ENCODE data around the gene EPHA10.
"Not testable (repeated sequence)": the region's sequence is repeated elsewhere in the genome, so short reads cannot be mapped to it uniquely, and the experiment has no call there.

Gene EPHA10

GRCh38 chr1:37764888-37765441 lies at the start of gene EPHA10:
EPHA10 (minus strand) TSS chr1:37765120; CDS start chr1:37765066, 54 bp downstream.
- DNase-seq, result peak; percentile 86

- DNase-seq, result no peak
These were observed 49.3 kb upstream of the EPHA10 start for GRCh38 chr1:37814252-37814651.

DNA sequence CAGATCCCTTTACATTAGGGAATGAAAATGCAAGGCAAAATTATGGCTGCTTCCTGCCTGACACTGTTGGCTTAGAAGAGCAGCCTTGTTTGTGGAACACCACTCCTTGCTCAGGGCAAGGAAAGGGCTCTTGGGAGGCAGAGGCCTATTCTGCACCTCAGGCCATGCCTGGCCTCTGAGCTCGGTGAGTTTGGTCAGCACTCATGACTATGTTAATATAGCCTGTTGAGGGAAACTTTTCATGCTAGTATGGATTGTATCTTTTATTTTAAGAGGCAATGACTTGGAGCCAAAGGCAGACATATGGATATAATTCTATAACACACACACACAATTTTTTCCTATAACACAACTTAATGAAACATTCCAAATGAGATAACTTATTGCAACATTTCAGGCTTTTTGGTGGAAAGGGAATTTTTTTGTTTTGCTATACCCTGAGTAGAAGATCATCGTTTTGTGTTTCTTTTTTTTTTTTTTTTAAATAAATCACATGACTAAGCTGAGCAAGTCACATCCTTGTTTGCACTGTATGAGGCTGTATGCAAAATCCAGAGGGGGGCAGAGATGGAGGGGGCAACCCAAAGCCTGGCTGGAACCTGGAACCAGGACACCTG lies 48.7 kb upstream of the EPHA10 start:
- DNase-seq, result no peak

DNA sequence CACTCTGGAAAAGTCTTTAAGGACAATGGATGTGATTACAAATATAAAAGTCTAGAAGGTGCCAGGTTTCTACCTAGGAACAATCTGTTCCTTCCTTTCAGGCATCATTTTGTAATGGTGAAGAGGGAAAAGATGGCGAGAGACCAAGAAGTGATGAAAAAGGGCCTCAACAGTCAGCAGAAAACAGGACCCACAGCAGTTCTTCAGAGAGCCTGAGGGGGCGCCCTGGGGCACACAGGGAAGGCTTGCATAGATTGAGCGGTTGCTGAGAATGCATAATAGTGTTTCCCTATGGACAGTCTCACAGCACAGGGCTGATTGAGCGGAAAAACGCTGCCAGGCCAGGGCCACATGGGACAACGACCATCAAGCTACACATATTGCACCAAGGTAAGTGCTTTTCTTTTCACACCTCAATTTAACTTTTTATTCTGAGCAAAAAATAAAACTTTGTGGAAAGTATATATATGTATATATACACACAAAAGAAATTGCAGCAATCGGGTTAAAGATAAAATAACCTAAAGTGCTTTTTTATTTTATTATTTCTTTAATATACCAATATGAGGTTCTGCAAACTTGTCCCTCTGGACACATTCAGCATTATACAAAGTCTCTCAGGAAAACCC lies 46.2 kb upstream of the EPHA10 start:
- peak; percentile 74 for DNase-seq

GRCh38 chr1:37809942-37810341 lies 45.0 kb upstream of the EPHA10 start:
- DNase-seq, result no peak

DNA sequence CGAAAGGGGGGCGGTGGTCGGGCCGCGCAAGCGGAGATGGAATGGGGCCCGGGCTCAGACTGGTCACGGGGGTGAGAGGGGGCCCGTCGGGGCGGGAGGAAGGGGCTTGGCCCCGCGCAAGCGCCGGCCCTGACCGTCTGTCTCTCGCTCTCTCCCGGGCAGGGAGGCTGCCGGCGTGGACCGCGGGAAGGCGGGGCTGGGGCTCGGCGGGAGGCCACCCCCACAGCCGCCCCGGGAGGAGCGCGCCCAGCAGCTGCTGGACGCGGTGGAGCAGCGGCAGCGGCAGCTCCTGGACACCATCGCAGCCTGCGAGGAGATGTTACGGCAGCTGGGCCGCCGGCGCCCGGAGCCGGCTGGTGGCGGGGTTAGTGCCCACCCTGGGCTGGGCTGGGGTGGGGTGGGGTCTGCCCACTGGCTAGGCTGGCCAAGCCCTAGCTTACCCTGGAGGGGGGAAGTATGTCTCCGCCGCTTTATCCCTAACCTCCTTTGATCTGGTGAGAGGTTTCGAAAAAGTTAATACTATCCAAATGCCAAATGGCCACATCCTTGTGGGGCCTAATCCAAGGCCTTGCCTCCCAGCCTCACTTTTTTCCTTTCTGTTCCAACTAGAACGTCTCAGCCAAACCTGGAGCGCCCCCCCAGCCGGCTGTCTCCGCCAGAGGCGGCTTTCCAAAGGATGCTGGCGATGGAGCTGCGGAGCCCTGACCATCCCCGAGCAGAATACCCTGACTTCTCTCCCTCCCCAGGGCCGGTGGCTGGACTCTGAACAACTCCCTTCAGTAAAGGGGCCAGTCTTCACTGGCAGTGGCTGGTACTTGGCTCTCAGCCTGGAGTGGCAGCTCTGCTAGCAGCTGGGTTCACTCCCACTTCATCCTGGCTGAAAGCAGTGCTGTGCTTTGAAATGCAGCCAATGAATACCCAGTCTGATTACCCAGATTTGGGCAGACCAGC lies 43.7 kb upstream of the EPHA10 start:
- peak; percentile 81 for DNase-seq

GRCh38 chr1:37807555-37808368 lies 42.8 kb upstream of the EPHA10 start, which contains the start of the genes C1orf122 and YRDC:
C1orf122 (plus strand) TSS chr1:37807790; CDS start chr1:37808405, 615 bp downstream.
YRDC (minus strand) TSS chr1:37808208; CDS start chr1:37808180, 28 bp downstream.
- peak; percentile 97 for DNase-seq

GRCh38 chr1:37807220-37807554 lies 42.3 kb upstream of the EPHA10 start:
- no peak for DNase-seq

GRCh38 chr1:37802439-37802838 lies 37.5 kb upstream of the EPHA10 start:
- no peak for DNase-seq

- no peak for DNase-seq
These were observed 32.9 kb upstream of the EPHA10 start for GRCh38 chr1:37797750-37798345.

GRCh38 chr1:37795340-37796125 lies 30.6 kb upstream of the EPHA10 start:
- DNase-seq, result no peak

DNA sequence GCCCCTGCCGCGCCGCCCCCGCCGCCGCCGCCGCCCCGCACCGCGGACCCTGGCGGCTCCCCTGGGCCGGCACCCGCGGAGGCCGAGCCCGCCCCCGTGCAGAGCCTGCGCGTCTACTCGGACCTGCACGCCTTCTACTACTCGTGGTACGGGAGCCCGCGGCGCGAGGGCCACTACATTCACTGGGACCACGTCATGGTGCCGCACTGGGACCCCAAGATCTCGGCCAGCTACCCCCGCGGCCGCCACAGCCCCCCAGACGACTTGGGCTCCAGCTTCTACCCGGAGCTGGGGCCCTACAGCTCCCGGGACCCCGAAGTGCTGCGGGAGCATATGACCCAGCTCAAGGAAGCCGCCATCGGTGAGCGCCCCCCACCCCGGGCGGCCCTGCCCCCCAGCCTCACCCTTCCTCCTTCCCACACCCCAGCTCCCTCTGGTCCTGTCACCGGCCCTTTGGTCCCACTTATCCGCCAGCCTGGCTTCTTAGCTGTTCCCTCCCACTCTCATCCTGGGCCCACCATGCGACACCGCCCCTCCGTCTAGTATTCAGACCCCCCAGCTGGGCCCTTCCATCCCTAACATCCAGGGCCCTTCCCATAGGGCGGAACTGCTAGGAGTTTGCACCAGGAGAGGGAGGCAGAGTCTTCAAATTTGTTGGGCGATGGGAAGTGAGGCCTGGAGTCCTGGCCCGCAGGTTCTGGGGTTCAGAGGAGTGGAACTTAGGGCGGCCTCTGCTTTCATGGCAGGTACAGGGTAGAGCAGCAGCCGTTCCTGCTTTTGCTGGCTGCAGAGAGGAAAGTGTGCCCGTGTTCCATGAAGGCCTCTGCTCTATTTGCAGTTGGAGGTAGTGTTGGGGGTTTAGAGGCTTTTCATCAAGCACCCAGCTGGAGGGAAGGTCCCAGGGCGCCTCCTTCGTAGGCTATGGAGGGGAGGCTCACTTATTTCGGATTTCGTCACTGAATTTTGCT lies 29.7 kb upstream of the EPHA10 start:
- no peak for DNase-seq

DNA sequence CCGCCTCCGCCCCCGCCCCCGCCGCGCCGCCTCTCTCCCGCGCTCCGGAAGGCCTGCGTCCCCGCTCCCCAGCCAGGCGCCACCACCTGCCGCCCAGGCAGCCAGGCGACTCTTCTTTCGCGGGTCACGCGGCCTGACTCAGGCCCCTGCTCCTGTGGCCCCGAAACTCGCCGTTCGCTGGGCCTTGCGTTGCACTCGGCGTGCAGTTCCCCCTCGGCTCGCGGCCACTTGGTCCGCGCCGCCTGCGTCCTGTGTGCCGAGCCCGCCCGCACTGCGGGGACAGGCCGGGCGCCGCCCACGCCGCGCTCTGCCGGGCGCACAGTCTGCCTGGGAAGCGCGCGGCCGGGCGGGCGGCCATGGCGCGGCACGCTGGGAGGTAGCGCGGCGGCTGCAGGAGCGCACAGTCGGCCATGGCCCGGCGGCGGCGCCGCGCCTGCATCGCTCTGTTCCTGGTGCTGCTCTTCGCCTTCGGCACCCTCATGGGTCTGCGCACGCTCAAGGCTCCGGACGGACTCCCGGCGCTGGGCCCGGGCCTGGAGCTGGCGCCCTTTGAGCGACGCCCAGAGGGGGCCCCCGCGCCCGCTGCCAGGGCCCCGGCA lies 29.0 kb upstream of the EPHA10 start, which contains the start of gene MANEAL:
Gene MANEAL (plus strand): TSS at position 75 of the 599 bp plus-strand sequence. CDS start 336 bp downstream, at position 411.
- DNase-seq, result peak; percentile 58

DNA sequence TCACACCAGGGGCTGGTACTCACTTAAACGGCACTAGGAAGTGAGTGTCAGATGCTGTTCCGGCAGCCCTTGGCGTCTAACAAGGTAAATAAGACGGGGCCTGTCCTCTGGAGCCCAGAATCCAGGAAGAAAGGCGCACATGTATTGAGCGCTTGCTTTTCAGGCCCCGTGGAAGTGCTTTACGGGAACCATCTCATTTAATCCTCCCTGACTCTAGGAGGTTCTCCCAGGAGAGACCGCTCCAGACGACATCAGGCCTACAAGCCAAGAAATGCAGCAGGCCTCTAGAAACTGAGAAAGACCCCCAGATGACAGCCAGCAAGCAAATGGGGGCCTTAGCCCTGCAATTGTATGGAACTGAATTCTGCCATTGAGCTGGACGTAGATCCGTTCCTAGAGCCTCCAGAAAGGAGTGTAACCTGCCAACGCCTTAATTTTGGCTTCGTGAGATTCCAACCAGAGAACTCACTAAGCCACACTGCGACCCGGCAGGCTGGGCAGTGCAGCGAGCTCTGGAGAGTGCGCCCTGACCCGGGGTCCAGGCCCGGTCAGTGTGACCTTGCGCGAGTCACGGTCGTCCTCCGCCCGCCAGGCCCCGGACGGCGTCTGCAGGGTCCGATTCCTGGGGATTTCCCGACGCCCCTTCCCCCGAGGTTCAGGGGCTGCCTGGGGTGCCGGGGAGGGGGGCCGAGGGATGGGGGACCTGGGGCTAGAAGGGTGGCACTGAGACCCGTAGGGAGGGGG lies 28.2 kb upstream of the EPHA10 start:
- DNase-seq, result no peak

DNA sequence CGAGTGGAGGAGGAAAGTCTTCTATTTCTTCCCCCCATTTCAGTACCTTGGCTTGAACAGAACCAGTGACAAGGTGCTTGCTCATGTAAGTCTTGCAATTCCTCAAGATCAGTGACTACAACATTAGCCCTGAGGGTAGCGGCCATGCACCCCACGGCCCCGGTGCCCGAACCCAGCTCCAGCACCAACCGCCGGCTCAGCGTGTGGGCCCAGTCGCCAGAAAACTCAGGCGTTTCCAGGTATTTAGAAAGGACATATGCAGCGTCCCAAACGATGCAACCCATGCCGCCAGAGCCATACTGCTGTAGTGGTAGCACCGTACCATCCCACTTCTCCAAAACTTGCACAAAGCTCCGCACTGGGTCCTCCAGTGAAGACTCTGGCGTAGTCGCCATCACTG lies 17.6 kb upstream of the EPHA10 start:
- DNase-seq, result no peak

- no peak for DNase-seq
These were observed 13.7 kb upstream of the EPHA10 start for GRCh38 chr1:37778654-37779053.

DNA sequence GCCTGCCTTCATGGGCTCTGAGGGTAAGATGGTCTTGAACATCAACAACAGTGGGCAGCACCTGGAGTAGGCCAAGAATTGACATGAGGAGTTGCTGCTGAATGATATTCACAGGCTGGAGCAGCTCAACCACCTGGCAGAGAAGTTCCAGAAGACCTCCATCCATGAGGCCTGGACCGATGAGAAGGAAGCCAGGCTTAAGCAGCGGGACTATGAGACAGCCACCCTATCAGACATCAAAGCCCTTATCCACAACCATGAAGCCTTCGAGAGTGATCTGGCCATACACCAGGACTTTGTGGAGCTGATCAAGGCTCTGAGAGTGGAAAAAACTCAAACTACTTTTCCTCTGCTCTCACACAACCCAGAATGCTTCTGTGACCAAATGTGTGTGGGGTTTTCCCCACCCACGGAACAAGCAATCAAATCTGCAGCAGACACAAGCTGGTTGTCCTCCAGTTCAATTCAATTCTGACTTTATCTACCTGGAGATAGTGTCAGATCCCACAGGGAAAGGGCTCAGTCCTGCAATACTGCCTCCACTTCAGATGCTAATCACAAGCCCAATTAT lies 12.1 kb upstream of the EPHA10 start:
- DNase-seq, result no peak

DNA sequence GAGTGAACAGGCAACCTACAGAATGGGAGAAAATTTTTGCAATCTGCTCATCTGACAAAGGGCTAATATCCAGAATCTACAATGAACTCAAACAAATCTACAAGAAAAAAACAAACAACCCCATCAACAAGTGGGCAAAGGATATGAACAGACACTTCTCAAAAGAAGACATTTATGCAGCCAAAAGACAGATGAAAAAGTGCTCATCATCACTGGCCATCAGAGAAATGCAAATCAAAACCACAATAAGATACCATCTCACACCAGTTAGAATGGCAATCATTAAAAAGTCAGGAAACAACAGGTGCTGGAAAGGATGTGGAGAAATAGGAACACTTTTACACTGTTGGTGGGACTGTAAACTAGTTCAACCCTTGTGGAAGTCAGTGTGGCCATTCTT lies 6.5 kb upstream of the EPHA10 start:
- not testable (repeated sequence) for DNase-seq
